GM12878 (cell line): Measurements from ENCODE around the gene TMEM212. TPM values are rescaled to one million over a fixed set of nuclear protein-coding genes. Genes with fewer than 3 reads are reported as not detected.

ENCODE experiments used
- ATAC-seq: fragments of 200-7000 bp; cut with Tn5 transposase; 3 replicates; pipeline ENCODE4 v1.9.1; 2020; ENCODE audit warnings: mild to moderate bottlenecking, moderate library complexity
- BruUV-seq: library from RNA; stranded (reverse); fragments of 400-500 nt; replicated peaks from 2 replicates; lab custom pipeline; 2021; lab: Mats Ljungman, UMichigan
- CTCF ChIA-PET: fragments of 300-600 bp; sonication (Branson Sonifier 250); formaldehyde crosslinking; extraction: SDS; loops from one replicate; lab custom pipeline; 2021; ENCODE audit warnings: inconsistent platforms; lab: Yijun Ruan, JAX
- POLR2A ChIA-PET: fragments of 350-600 bp; formaldehyde crosslinking; extraction: SDS; loops from one replicate; lab custom pipeline; 2021; ENCODE audit warnings: inconsistent platforms; lab: Charles Lee
- RAD21 ChIA-PET: fragments of 300-600 bp; sonication (Branson Sonifier 250); formaldehyde crosslinking; loops from one replicate; lab custom pipeline; 2023; ENCODE audit warnings: antibody characterized with exemption; ENCODE audit not compliant: unreplicated experiment; lab: Charles Lee
- SMC1A ChIA-PET: fragments of 300-600 bp; sonication (Branson Sonifier 250); formaldehyde crosslinking; loops from one replicate; lab custom pipeline; 2023; ENCODE audit not compliant: unreplicated experiment, uncharacterized antibody; lab: Charles Lee
- DNase-seq: peaks from one replicate; pipeline ENCODE4 v3.0.0-alpha.2; 2011; ENCODE audit warnings: low read depth, low spot score
- FAIRE-seq: peaks from 3 replicates; lab custom pipeline; 2011; peaks lifted over from hg19 to GRCh38; lab: Jason Lieb, UNC
- H2AFZ ChIP-seq: 2 replicates; pipeline ENCODE4 v1.6.0; 2011; ENCODE audit warnings: low read depth, low read length, control low read depth; ENCODE audit not compliant: control insufficient read depth
- H3K27ac ChIP-seq: 2 replicates; pipeline ENCODE4 v1.5.1; 2011; ENCODE audit warnings: control low read depth; ENCODE audit not compliant: control insufficient read depth, insufficient read depth
- H3K27me3 ChIP-seq, 2 experiments: replicated peaks in 1 of 2; 2 replicates each; pipeline versions ENCODE4 v1.6.0 to v1.6.1; 2011; ENCODE audit warnings: low read length in 1 of 2; ENCODE audit not compliant: control insufficient read depth in 2 of 2, insufficient read depth in 2 of 2
- H3K36me3 ChIP-seq, 2 experiments: 2 replicates each; pipeline ENCODE4 v1.5.1; 2011; ENCODE audit warnings: low read length in 1 of 2; ENCODE audit not compliant: control insufficient read depth in 2 of 2, insufficient read depth in 2 of 2
- H3K4me1 ChIP-seq: 2 replicates; pipeline ENCODE4 v1.6.1; 2011; ENCODE audit warnings: mild to moderate bottlenecking, low read length, moderate library complexity, mixed read lengths; ENCODE audit not compliant: control insufficient read depth, insufficient read depth
- H3K4me2 ChIP-seq: 2 replicates; pipeline ENCODE4 v1.6.0; 2011; ENCODE audit warnings: control low read depth; ENCODE audit not compliant: control insufficient read depth, insufficient read depth
- H3K4me3 ChIP-seq: fragments of 200-600 bp; sonication (generic); 2 replicates; pipeline ENCODE4 v1.5.1; 2016
- H3K79me2 ChIP-seq: 2 replicates; pipeline ENCODE4 v1.6.0; 2011; ENCODE audit warnings: low read length; ENCODE audit not compliant: control insufficient read depth, insufficient read depth
- H3K9ac ChIP-seq: 2 replicates; pipeline ENCODE4 v1.8.0; 2011; ENCODE audit warnings: low read length, control low read depth, mixed read lengths; ENCODE audit not compliant: control insufficient read depth, insufficient read depth
- H3K9me3 ChIP-seq: replicated peaks from 3 replicates; pipeline ENCODE4 v1.5.1; 2011; ENCODE audit warnings: mild to moderate bottlenecking, low read length; ENCODE audit not compliant: control insufficient read depth, insufficient read depth
- H4K20me1 ChIP-seq: 2 replicates; pipeline ENCODE4 v1.6.0; 2011; ENCODE audit not compliant: control insufficient read depth, insufficient read depth
- MTA3 ChIP-seq: IDR thresholded peaks from 2 replicates; pipeline ENCODE4 v1.6.1; 2012; ENCODE audit warnings: low read length, inconsistent platforms, borderline replicate concordance
- WGBS: methylation state at CpG from one replicate; pipeline ENCODE4 v1.1.6; 2016; ENCODE audit warnings: low lambda C conversion rate; ENCODE audit not compliant: insufficient replicate concordance, insufficient coverage; ENCODE audit errors: missing lambda C conversion rate; 5-methylcytosine and 5-hydroxymethylcytosine counted together
- in situ Hi-C: fragments of 300-500 bp; cut with MboI; formaldehyde crosslinking; loops from 9 replicates; pipeline ENCODE4 v1.14.3; 2018; ENCODE audit warnings: mixed read lengths
- intact Hi-C: fragments of 100-400 bp; cut with micrococcal nuclease; formaldehyde crosslinking; loops from one replicate; pipeline ENCODE4 v1.14.2; 2022; ENCODE audit not compliant: unreplicated experiment
- polyA plus RNA-seq, 11 experiments: library from polyadenylated mRNA; depleted of rRNA in 4 of 11; unstranded in 6 of 11; stranded (reverse) in 5 of 11; fragments of >200 nt; fragmentation: Nextera tagmentation in 4 of 11; fragmentation: Illumina TruSeq in 1 of 11; extraction: Ambion mirVana in 4 of 11; extraction: Trizol in 1 of 11; gene quantifications; 1 replicate in 1 of 11; 2 replicates in 10 of 11; pipeline versions ENCODE4 v1.2.1 to v1.2.3, GENCODE V29; 2011 to 2016; ENCODE audit warnings: inconsistent platforms in 2 of 11, missing spikeins in 2 of 11, low read depth in 1 of 11
- total RNA-seq, 4 experiments: library from RNA; depleted of rRNA in 3 of 4; stranded (reverse); fragments of >200 nt in 3 of 4; fragmentation: Illumina TruSeq in 1 of 4; extraction: Trizol in 1 of 4; gene quantifications; 2 replicates each; pipeline versions ENCODE4 v1.2.1 to v1.2.3, GENCODE V29; 2013 to 2021
- TF ChIP-seq, protein P1 (sequence below): IDR thresholded peaks from 2 replicates; pipeline ENCODE4 v1.6.1; 2012; ENCODE audit warnings: mild to moderate bottlenecking, low read depth, low read length
- TF ChIP-seq, protein P2 (sequence below): fragments of 450-650 bp; IDR thresholded peaks from 2 replicates; pipeline ENCODE4 v1.6.1; 2017; ENCODE audit warnings: mild to moderate bottlenecking, moderate library complexity
- TF ChIP-seq, protein P3 (sequence below), 3 experiments: IDR thresholded peaks in 2 of 3; conservative IDR thresholded peaks in 1 of 3; 2 replicates each; pipeline ENCODE4 v1.5.1; 2011; ENCODE audit warnings: low read depth in 3 of 3, low read length in 3 of 3, mild to moderate bottlenecking in 3 of 3, control low read depth in 2 of 3, moderate library complexity in 2 of 3, inconsistent platforms in 1 of 3, mixed read lengths in 1 of 3; ENCODE audit not compliant: control insufficient read depth in 2 of 3, insufficient read depth in 1 of 3; ENCODE audit errors: extremely low read depth in 1 of 3

TMEM212 gene
- total and polyA plus RNA-seq, 10 of the 15 experiments (the other 5 are each of a cell fraction or from before 2014, with no cell fraction given) = not detected

DNA sequence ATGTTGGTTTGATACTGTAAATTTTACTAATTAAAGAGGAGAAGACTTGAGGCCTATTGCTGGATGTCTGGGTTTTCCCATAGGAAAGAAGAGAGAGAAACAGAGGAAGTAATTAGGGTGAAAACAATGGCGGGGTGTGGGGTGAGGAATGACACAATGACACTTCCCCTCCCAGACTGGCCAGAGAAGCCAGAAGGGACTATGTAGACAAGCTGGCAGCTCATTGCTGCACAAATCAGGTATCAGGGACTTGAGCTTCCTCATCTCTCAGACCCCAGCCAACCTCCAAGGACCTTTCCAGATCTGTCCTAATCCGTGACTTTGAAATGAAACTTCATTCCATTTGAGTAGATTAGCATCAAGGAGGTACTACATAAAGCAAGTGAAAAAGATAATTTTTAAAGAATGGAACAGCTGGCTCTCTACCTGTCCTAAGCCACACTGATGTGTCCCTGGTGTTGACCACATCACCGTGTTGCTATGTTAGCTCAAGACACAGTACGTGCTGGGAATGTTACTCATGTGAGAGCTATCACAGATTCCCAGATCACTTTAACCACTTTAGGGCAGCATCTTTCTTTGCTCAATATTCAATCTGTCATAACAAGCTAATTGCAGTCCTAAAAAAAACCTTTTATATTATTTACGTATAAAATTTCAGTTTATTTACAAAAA is 22.2 kb downstream of the TMEM212 start (continued):
- TF ChIP-seq, protein P1, sequence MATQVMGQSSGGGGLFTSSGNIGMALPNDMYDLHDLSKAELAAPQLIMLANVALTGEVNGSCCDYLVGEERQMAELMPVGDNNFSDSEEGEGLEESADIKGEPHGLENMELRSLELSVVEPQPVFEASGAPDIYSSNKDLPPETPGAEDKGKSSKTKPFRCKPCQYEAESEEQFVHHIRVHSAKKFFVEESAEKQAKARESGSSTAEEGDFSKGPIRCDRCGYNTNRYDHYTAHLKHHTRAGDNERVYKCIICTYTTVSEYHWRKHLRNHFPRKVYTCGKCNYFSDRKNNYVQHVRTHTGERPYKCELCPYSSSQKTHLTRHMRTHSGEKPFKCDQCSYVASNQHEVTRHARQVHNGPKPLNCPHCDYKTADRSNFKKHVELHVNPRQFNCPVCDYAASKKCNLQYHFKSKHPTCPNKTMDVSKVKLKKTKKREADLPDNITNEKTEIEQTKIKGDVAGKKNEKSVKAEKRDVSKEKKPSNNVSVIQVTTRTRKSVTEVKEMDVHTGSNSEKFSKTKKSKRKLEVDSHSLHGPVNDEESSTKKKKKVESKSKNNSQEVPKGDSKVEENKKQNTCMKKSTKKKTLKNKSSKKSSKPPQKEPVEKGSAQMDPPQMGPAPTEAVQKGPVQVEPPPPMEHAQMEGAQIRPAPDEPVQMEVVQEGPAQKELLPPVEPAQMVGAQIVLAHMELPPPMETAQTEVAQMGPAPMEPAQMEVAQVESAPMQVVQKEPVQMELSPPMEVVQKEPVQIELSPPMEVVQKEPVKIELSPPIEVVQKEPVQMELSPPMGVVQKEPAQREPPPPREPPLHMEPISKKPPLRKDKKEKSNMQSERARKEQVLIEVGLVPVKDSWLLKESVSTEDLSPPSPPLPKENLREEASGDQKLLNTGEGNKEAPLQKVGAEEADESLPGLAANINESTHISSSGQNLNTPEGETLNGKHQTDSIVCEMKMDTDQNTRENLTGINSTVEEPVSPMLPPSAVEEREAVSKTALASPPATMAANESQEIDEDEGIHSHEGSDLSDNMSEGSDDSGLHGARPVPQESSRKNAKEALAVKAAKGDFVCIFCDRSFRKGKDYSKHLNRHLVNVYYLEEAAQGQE = no peak

DNA sequence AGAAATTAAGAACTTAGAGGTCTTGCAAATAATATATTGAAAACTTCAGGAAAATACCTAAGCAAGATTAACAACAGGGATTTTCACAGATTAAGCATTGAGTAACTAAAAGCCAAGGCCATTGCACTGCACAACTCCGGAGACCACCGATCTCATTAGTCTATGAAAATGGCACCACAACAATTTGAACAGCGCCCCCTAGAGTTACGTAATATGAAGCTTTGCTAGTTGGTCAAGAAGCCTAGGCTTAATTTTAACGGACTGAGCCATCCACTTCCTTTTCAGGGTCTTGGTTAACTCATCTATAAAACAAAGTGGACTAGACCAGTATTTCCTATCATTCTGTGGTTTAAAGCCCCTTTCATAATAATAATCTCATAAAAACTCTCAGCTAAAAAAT is 24.8 kb downstream of the TMEM212 start:
- no peak for TF ChIP-seq MTA3
- TF ChIP-seq, protein P2, sequence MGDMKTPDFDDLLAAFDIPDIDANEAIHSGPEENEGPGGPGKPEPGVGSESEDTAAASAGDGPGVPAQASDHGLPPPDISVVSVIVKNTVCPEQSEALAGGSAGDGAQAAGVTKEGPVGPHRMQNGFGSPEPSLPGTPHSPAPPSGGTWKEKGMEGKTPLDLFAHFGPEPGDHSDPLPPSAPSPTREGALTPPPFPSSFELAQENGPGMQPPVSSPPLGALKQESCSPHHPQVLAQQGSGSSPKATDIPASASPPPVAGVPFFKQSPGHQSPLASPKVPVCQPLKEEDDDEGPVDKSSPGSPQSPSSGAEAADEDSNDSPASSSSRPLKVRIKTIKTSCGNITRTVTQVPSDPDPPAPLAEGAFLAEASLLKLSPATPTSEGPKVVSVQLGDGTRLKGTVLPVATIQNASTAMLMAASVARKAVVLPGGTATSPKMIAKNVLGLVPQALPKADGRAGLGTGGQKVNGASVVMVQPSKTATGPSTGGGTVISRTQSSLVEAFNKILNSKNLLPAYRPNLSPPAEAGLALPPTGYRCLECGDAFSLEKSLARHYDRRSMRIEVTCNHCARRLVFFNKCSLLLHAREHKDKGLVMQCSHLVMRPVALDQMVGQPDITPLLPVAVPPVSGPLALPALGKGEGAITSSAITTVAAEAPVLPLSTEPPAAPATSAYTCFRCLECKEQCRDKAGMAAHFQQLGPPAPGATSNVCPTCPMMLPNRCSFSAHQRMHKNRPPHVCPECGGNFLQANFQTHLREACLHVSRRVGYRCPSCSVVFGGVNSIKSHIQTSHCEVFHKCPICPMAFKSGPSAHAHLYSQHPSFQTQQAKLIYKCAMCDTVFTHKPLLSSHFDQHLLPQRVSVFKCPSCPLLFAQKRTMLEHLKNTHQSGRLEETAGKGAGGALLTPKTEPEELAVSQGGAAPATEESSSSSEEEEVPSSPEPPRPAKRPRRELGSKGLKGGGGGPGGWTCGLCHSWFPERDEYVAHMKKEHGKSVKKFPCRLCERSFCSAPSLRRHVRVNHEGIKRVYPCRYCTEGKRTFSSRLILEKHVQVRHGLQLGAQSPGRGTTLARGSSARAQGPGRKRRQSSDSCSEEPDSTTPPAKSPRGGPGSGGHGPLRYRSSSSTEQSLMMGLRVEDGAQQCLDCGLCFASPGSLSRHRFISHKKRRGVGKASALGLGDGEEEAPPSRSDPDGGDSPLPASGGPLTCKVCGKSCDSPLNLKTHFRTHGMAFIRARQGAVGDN = no peak
- TF ChIP-seq, protein P3, sequence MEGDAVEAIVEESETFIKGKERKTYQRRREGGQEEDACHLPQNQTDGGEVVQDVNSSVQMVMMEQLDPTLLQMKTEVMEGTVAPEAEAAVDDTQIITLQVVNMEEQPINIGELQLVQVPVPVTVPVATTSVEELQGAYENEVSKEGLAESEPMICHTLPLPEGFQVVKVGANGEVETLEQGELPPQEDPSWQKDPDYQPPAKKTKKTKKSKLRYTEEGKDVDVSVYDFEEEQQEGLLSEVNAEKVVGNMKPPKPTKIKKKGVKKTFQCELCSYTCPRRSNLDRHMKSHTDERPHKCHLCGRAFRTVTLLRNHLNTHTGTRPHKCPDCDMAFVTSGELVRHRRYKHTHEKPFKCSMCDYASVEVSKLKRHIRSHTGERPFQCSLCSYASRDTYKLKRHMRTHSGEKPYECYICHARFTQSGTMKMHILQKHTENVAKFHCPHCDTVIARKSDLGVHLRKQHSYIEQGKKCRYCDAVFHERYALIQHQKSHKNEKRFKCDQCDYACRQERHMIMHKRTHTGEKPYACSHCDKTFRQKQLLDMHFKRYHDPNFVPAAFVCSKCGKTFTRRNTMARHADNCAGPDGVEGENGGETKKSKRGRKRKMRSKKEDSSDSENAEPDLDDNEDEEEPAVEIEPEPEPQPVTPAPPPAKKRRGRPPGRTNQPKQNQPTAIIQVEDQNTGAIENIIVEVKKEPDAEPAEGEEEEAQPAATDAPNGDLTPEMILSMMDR (IDR thresholded peaks at IDR 0.05 in 2 of 3, conservative IDR thresholded peaks at IDR 0.05 in 1 of 3; ENCODE audit: control insufficient read depth in 2 of 3, extremely low read depth in 1 of 3, insufficient read depth in 1 of 3, low read depth in 3 of 3, low read length in 3 of 3) = peak; percentile 14 to 26 (median 22); a peak in 2 of 6 replicates

More for the DNA sequence above, 24.8 kb downstream of the TMEM212 start:
- CTCF ChIA-PET = interaction anchor here (0.7 to 1.7 kb wide), 11 partner anchors 10 to 593 kb away, joined by 3 to 16 read pairs (median 3); no protein-coding TSS in a partner anchor
- Histone ChIP-seq H3K36me3 (no peaks in the 10 kb centered on the region), H3K27ac (no peak overlapping the region), H3K4me3 (no peak overlapping the region), H3K9ac (no peak overlapping the region), H4K20me1 (no peaks in the 10 kb centered on the region), H2AFZ (no peak overlapping the region), H3K4me2 (no peak overlapping the region), H3K4me1 (no peaks in the 10 kb centered on the region), H3K9me3 (no peaks in the 10 kb centered on the region), H3K27me3 (no peaks in the 10 kb centered on the region), H3K79me2 (no peaks in the 10 kb centered on the region)
- intact Hi-C loops (no loop called here), in situ Hi-C loops (no loop called here)
- 58% methylated on average over 5 of the region's 5 CpGs for WGBS
- POLR2A ChIA-PET = no interaction called here
- RAD21 ChIA-PET = interaction anchor here (1.0 kb wide), 1 partner anchor 34 kb away, joined by 3 read pairs; no protein-coding TSS in a partner anchor
- FAIRE-seq = no peak
- ATAC-seq = no peak
- BruUV-seq = no TSS peak
- SMC1A ChIA-PET = no interaction called here
- no peak for DNase-seq
